HK-2 (cell line): ENCODE results near the gene MPIG6B.
"Not testable (repeated sequence)": the region's sequence is repeated elsewhere in the genome, so short reads cannot be mapped to it uniquely, and the experiment has no call there.

Experiments
- DNase-seq: peaks from one replicate; pipeline ENCODE4 v3.0.0-alpha.2; 2018; ENCODE audit not compliant: unreplicated experiment

The MPIG6B gene

DNA sequence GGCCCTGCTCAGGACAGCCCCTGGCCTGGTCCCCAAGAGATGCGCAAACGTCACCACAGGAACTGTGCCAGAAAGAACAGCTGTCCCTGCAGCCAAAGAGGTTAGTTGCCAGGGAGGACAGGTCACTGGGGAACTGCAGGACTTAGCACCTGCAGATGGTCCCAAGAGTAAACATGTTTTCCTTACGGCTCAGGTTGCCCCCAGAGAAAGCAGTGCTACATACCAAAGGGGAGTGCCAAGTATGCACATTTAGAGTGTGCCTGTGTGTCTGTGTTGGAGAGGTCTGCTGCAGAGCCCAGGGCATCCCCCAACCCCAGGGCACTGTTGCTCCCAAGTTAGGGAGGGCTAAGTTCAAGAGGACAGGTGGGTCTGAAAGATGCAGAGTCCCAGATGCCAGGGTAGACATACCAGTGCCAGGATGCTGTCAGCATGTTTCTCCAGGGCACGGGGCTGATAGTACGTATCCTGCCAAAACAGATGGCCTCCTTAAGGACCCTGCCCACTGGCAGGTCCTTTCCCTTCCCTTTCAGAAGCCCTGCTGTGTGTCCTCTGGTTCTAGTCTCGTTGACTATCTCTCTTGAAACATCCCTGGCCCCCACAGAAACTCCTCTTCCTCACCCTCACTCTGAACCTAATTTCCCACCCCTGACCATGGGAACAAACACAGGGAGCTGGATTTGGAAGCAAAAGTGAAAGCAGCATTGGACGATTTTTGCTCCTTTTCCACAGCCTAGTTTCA lies 21.3 kb upstream of the MPIG6B start:
- no peak for DNase-seq

- no peak for DNase-seq
Measured at GRCh38 chr6:31702405-31702818, 20.8 kb upstream of the MPIG6B start.

GRCh38 chr6:31702819-31703716 lies 20.1 kb upstream of the MPIG6B start, which contains the start of gene ABHD16A:
ABHD16A (minus strand) TSS chr6:31703324; CDS start chr6:31703281, 43 bp downstream.
- DNase-seq = peak; percentile 96

GRCh38 chr6:31705931-31706330 lies 17.2 kb upstream of the MPIG6B start:
- DNase-seq = no peak

GRCh38 chr6:31706599-31706998 lies 16.6 kb upstream of the MPIG6B start, which contains the start of gene LY6G6F:
LY6G6F (plus strand) TSS chr6:31706866; CDS start chr6:31706907, 41 bp downstream.
- DNase-seq = no peak

GRCh38 chr6:31707701-31708100 lies 15.5 kb upstream of the MPIG6B start:
- DNase-seq = no peak

DNA sequence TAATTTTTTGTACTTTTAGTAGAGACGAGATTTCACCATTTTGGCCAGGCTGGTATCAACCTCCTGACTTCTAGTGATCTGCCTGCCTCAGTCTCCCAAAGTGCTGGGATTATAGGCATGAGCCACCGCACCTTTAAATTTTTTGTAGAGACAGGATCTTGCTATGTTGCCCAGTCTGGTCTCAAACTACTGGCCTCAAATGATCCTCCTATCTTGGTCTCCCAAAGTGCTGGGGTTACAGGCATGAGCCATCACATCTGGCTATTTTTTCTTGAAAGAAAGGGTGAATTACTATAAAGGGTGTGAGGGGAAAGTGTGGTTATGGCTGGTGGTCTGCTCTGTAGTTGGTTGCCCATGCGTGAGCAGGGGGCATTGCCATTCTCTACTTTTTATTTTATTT lies 14.9 kb upstream of the MPIG6B start:
- no peak for DNase-seq

DNA sequence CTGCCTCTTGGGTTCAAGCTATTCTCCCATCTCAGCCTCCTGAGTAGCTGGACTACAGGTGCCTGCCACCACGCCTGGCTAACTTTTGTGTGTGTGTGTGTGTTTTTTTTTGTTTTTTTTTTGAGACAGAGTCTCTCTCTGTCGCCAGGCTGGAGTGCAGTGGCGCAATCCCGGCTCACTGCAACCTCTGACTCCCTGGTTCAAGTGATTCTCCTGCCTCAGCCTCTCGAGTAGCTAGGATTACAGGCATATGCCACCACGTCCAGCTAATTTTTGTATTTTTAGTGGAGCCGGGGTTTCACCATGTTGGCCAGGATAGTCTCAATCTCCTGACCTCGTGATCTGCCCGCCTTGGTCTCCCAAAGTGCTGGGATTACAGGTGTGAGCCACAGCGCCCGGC lies 14.0 kb upstream of the MPIG6B start:
- DNase-seq = not testable (repeated sequence)

GRCh38 chr6:31710523-31711219 lies 12.5 kb upstream of the MPIG6B start:
- DNase-seq = no peak

DNA sequence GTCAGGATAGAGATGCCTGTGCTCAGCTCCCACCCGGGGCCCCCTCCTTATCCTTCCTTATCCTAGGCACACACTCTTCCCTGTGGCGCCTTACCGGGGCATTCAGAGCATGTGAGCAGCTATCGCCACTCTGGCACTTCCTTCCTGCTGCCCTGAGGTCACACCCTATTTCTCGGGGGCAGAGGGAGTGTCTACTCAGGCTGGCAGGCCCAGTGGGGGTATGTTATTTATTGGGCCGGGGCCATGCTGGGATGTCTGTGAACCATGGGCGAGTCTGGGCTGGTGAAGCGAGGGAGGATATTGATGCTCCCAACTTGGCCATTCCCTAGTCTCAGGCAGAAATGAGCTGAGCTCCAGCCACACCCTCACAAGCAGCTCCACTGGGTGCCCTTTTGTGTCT lies 11.9 kb upstream of the MPIG6B start:
- no peak for DNase-seq

DNA sequence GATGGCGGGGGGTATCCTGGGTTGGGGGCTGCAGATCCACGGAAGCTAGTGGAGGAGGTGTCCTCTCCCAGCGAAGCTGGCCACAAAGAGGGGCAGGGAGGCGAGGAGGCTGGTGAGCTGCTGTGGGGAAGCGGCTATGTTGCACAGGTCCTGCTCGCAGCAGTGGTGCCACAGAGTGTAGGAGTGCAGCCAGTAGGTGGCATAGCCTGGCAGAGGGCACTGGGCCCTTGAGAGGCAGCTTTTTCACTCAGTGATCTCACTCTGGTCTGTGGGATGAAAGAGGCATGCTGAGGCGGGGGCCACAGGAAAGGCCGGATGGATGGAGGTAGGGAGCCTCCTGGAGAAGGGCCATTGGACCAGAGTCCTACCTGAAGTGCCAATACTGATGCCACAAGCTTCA lies 10.9 kb upstream of the MPIG6B start:
- DNase-seq = no peak

DNA sequence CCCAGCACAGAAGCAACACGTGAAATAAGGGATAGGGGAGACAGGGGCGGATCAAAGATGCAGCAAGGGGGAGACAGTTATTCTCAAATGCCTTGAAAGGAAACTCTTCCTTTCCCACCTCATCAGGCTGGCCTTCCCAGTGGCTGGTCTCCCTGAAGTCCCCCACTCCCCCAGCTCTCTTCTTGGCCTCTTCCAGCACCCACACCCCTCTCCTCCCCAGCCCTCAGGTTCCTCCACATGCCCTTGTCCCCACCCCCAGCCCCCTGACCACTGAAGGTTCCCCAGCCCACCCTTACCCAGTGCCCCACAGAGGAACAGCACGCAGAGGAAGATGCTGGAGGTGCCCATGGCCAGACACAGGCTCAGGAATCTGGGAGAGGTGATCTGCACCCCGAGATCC lies 9.7 kb upstream of the MPIG6B start:
- no peak for DNase-seq

DNA sequence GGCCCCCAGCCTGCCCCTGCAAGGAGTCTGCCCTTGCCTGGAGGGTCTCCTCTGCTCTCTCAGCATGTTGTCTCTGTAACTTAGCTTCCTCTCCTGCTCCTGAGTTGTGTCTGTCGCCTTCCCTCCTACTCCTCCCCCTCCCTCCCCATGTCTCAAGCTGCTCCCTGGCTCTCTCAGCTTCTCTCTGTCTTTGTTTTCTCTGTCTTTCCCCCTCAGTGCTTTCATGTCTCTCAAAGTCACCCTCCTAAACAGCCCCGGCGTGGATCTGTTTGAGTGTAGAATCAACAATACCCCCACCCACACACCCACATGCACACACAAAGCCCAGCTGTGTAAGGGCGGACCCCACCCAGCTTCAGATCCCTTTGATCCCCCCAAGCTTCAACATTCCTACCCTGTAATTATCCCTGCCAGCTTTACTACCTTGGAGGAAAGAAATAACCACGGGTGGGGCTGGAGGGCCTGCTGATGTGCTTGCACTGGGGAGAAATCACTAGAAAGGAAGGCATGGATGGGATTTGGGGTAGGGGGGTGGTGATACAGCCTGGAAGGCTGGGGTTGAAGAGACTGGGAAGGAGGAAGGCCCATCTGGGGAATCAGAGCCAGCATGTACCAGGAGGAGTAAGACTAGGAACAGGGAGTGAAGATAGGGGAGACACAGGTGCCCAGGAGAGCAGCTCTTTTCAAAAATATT lies 9.0 kb upstream of the MPIG6B start:
- no peak for DNase-seq

DNA sequence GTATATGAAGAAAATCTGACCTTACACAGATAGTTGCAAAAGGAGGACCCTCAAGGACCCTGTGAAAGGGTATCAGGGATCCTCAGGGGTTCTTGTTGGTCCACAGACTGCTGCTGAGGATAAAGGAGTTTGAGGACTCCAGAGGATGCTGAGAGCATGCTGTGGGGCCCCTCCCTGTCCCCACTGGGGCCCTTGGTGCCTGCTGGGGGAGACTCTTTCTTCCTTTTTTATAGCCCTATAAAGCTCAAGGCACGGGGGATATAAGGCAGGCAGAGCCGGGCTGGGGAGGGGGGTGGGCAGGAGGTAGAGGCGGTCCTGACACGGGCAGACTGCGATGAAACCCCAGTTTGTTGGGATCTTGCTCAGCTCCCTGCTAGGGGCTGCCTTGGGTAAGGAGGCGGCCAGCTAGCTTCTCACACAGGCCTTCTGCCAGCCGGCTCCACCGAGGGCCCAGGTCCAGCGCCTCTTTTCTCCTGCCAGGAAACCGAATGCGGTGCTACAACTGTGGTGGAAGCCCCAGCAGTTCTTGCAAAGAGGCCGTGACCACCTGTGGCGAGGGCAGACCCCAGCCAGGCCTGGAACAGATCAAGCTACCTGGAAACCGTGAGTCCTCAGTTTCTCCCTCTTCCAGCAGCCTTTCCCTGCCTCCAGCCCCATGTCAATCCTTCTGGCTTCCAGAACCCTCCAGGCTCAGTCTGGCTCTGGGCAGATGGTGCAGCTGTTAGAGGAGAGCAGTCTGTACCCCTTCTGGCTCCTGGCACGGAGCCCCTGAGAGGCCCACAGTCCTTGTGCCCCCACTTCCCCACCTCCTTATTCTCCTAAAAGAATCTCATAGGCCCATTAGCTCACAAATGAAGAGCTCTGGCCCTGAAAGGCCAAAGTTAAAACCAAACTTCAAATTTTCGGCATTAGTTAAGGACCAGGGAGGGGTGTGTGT lies 7.9 kb upstream of the MPIG6B start, which contains the start of gene LY6G6D:
Gene LY6G6D (plus strand): TSS at position 327 of the 937 bp plus-strand sequence. CDS start 8 bp downstream, at position 335.
- no peak for DNase-seq

DNA sequence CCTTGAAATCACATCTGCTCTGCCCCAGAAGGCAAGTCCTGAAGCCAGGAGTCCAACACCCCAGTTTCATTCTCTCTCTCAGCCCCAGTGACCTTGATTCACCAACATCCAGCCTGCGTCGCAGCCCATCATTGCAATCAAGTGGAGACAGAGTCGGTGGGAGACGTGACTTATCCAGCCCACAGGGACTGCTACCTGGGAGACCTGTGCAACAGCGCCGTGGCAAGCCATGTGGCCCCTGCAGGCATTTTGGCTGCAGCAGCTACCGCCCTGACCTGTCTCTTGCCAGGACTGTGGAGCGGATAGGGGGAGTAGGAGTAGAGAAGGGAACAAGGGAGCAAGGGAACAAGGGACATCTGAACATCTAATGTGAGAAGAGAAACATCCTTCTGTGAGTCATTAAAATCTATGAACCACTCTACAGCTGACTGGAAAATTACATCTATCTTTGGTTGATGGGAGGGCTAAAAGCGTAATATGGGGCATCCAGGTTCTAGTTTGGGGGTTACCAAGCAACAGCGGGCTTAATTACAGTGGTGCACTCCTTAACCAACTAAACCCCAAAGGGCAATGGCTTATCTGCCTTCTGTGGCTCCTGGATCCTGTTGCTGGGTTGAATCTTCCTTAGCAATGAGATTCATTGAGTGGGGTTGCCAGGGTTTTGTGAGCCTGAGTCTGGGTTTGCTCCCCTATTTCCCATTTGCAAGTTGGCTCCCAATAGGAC lies 5.5 kb upstream of the MPIG6B start:
- DNase-seq = no peak

- DNase-seq = no peak
Measured at GRCh38 chr6:31718265-31718664, 4.9 kb upstream of the MPIG6B start.

DNA sequence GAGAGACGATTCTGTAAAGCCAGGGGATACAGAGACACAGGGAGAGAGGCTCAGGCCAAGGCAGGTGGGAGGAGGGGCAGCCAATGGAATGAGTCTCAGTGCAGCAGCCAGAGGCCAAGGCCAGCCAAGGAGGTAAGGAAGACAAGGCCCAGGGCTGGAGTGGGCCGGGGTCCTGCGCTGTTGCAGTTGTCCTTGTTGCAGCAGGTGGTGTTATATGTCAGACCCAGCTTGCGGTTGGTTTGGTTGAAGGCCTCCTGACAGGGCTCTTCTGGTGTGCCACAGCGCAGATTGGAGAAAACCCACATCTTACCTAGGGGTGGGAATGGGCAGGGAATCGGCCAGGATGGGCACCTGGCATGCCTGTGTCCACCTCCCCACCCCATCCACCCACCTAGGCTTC lies 4.2 kb upstream of the MPIG6B start:
- DNase-seq = no peak

- no peak for DNase-seq
Measured at GRCh38 chr6:31720196-31720770, 2.9 kb upstream of the MPIG6B start.

DNA sequence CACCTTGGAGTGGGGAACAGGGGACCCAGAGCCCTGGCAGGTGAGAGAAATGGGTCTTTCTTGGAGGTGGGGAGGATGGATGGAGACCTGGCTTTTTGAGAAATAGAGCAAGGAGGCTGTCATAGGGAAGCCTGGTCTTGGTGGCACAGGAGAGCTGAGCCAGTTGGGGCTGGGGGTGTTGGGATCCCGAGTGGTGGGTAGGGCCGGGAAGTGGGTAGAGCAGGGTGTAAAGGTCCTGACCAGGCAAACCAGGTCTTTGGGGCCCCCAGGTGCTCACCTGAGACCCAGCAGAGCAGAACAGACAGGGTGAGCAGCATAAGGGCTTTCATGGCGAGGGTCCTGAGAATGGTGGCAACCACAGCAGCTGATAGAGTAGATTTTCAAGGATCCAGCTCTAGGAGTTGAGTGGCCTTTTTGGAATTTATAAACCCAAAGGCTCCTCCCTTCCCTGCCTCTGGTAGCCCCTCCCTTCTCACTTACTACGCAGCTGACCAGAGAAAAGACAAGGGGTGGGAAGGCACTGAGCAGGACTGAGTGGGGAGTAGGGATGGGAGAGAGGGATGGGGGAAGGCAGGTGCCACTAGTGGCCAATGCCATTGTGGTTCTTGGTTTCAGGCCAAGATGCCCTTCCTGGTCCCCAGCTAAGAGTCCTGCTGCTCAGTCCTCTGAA lies 1.7 kb upstream of the MPIG6B start, which contains the start of gene LY6G6C:
Gene LY6G6C (minus strand): TSS at position 396 of the 670 bp plus-strand sequence. CDS start 67 bp downstream, at position 329.
- DNase-seq = no peak
